H9 (cell line): ENCODE results near the gene TANK. TPM values are rescaled to one million over a fixed set of nuclear protein-coding genes. Genes with fewer than 3 reads are reported as not detected.
A peak's percentile ranks its signal among the peaks of the same experiment; 100 is the strongest.

Source experiments
- DNase-seq: peaks from one replicate; pipeline ENCODE4 v3.0.0-alpha.2; 2017
- H2AFZ ChIP-seq: one replicate; pipeline ENCODE4 v1.6.1; 2013; ENCODE audit warnings: mild to moderate bottlenecking, low read length, control low read depth, moderate library complexity
- H2AK5ac ChIP-seq: 2 replicates; pipeline ENCODE4 v1.6.1; 2013; ENCODE audit warnings: low read length, control low read depth, mixed read lengths; ENCODE audit not compliant: insufficient read length
- H2BK120ac ChIP-seq: one replicate; pipeline ENCODE4 v1.6.1; 2013; ENCODE audit warnings: low read depth, mild to moderate bottlenecking, low read length, control low read depth, inconsistent platforms; ENCODE audit not compliant: poor library complexity, severe bottlenecking
- H2BK12ac ChIP-seq: 2 replicates; pipeline ENCODE4 v1.6.1; 2013; ENCODE audit warnings: low read length, control low read depth, mixed read lengths, low read depth; ENCODE audit not compliant: insufficient read length
- H2BK15ac ChIP-seq: 2 replicates; pipeline ENCODE4 v1.6.1; 2013; ENCODE audit warnings: low read depth, low read length, control low read depth
- H2BK20ac ChIP-seq: one replicate; pipeline ENCODE4 v1.6.1; 2013; ENCODE audit warnings: low read depth, mild to moderate bottlenecking, low read length, control low read depth, inconsistent platforms; ENCODE audit not compliant: poor library complexity, severe bottlenecking
- H2BK5ac ChIP-seq: 2 replicates; pipeline ENCODE4 v1.6.1; 2013; ENCODE audit warnings: low read length, control low read depth, mixed read lengths; ENCODE audit not compliant: insufficient read length
- H3K14ac ChIP-seq: 2 replicates; pipeline ENCODE4 v1.6.1; 2013; ENCODE audit warnings: low read length, control low read depth; ENCODE audit not compliant: insufficient read depth
- H3K18ac ChIP-seq: 2 replicates; pipeline ENCODE4 v1.6.1; 2013; ENCODE audit warnings: low read depth, mild to moderate bottlenecking, mixed read lengths, low read length, control low read depth; ENCODE audit not compliant: insufficient read length
- H3K23ac ChIP-seq: 2 replicates; pipeline ENCODE4 v1.6.1; 2013; ENCODE audit warnings: low read length, control low read depth, mixed read lengths, low read depth; ENCODE audit not compliant: insufficient read length
- H3K23me2 ChIP-seq: 2 replicates; pipeline ENCODE4 v1.6.1; 2013; ENCODE audit warnings: low read depth, mild to moderate bottlenecking, mixed read lengths, low read length, control low read depth; ENCODE audit not compliant: insufficient read length, poor library complexity, severe bottlenecking
- H3K27ac ChIP-seq: 2 replicates; pipeline ENCODE4 v1.5.1; 2013; ENCODE audit warnings: low read length, control low read depth, mixed read lengths, low read depth; ENCODE audit not compliant: insufficient read length
- H3K27me3 ChIP-seq: 2 replicates; pipeline ENCODE4 v1.6.1; 2013; ENCODE audit warnings: low read length, control low read depth, inconsistent platforms; ENCODE audit not compliant: insufficient read depth
- H3K4ac ChIP-seq: 2 replicates; pipeline ENCODE4 v1.6.1; 2013; ENCODE audit warnings: low read depth, mild to moderate bottlenecking, control low read depth, inconsistent platforms, low read length, moderate library complexity
- H3K4me1 ChIP-seq: 2 replicates; pipeline ENCODE4 v1.6.1; 2013; ENCODE audit warnings: low read length, control low read depth, inconsistent platforms; ENCODE audit not compliant: insufficient read depth
- H3K4me2 ChIP-seq: 2 replicates; pipeline ENCODE4 v1.6.1; 2013; ENCODE audit warnings: low read length, control low read depth, mixed read lengths; ENCODE audit not compliant: insufficient read length, insufficient read depth
- H3K56ac ChIP-seq: 2 replicates; pipeline ENCODE4 v1.6.1; 2013; ENCODE audit warnings: low read depth, mild to moderate bottlenecking, mixed read lengths, low read length, control low read depth; ENCODE audit not compliant: insufficient read length
- H3K79me1 ChIP-seq: 2 replicates; pipeline ENCODE4 v1.6.1; 2013; ENCODE audit warnings: low read depth, mild to moderate bottlenecking, moderate library complexity, low read length, control low read depth, inconsistent platforms; ENCODE audit not compliant: insufficient read depth, poor library complexity, severe bottlenecking
- H3K79me2 ChIP-seq: 2 replicates; pipeline ENCODE4 v1.6.1; 2013; ENCODE audit warnings: low read length, control low read depth, inconsistent platforms; ENCODE audit not compliant: insufficient read depth
- H3K9ac ChIP-seq: 2 replicates; pipeline ENCODE4 v1.6.1; 2013; ENCODE audit warnings: low read length, control low read depth, mixed read lengths; ENCODE audit not compliant: insufficient read length; ENCODE audit errors: extremely low read depth
- H3K9me3 ChIP-seq: one replicate; pipeline ENCODE4 v1.6.1; 2013; ENCODE audit warnings: low read depth, low read length, inconsistent platforms; ENCODE audit not compliant: control insufficient read depth
- H3T11ph ChIP-seq: one replicate; pipeline ENCODE4 v1.6.1; 2013; ENCODE audit warnings: mild to moderate bottlenecking, low read length, control low read depth, inconsistent platforms
- H4K20me1 ChIP-seq: one replicate; pipeline ENCODE4 v1.6.1; 2013; ENCODE audit not compliant: control insufficient read depth, insufficient read length, insufficient read depth
- H4K5ac ChIP-seq: 2 replicates; pipeline ENCODE4 v1.6.1; 2013; ENCODE audit warnings: low read depth, mild to moderate bottlenecking, mixed read lengths, low read length, control low read depth; ENCODE audit not compliant: insufficient read length
- H4K8ac ChIP-seq: replicated peaks from 2 replicates; pipeline ENCODE4 v1.6.1; 2013; ENCODE audit warnings: low read length, control low read depth, mixed read lengths, low read depth; ENCODE audit not compliant: insufficient read length
- H4K91ac ChIP-seq: 2 replicates; pipeline ENCODE4 v1.6.1; 2013; ENCODE audit warnings: low read depth, mild to moderate bottlenecking, moderate library complexity, mixed read lengths, low read length, control low read depth; ENCODE audit not compliant: insufficient read length
- H3K27ac Mint-ChIP-seq, 3 experiments: 2 replicates in 2 of 3; 3 replicates in 1 of 3; pipeline ENCODE4 v1.8.0; 2020 to 2021; ENCODE audit warnings: mixed read lengths in 3 of 3, mild to moderate bottlenecking in 1 of 3, moderate library complexity in 1 of 3
- H3K27me3 Mint-ChIP-seq: 2 replicates; pipeline ENCODE4 v1.8.0; 2021; ENCODE audit warnings: low read depth, mild to moderate bottlenecking, moderate library complexity, mixed read lengths
- H3K36me3 Mint-ChIP-seq, 3 experiments: 2 replicates in 2 of 3; 3 replicates in 1 of 3; pipeline ENCODE4 v1.8.0; 2020 to 2021; ENCODE audit warnings: low read depth in 3 of 3, mixed read lengths in 3 of 3; ENCODE audit not compliant: insufficient read depth in 1 of 3
- H3K4me1 Mint-ChIP-seq, 2 experiments: 2 replicates each; pipeline ENCODE4 v1.8.0; 2020; ENCODE audit warnings: mixed read lengths in 2 of 2
- H3K4me3 Mint-ChIP-seq, 2 experiments: 2 replicates in 1 of 2; 3 replicates in 1 of 2; pipeline ENCODE4 v1.8.0; 2020 to 2021; ENCODE audit warnings: mild to moderate bottlenecking in 2 of 2, mixed read lengths in 2 of 2, moderate library complexity in 1 of 2
- H3K9me3 Mint-ChIP-seq, 2 experiments: 2 replicates in 1 of 2; 3 replicates in 1 of 2; pipeline ENCODE4 v1.8.0; 2020; ENCODE audit warnings: mild to moderate bottlenecking in 2 of 2, mixed read lengths in 2 of 2, moderate library complexity in 1 of 2
- CTCF ChIP-seq: fragments of 200-600 bp; sonication (generic); conservative IDR thresholded peaks from 3 replicates; pipeline ENCODE4 v1.8.0; 2021; ENCODE audit warnings: antibody characterized with exemption, mild to moderate bottlenecking
- WGBS: extraction: QIAGEN DNeasy Blood & Tissue Kit; methylation state at CpG from one replicate; pipeline ENCODE4 v1.1.7; 2013; ENCODE audit warnings: missing lambda C conversion rate, low lambda C conversion rate, mixed read lengths; ENCODE audit not compliant: insufficient read length; ENCODE audit errors: extremely low coverage; 5-methylcytosine and 5-hydroxymethylcytosine counted together
- total RNA-seq: library from RNA; stranded (reverse); gene quantifications from 2 replicates; pipeline ENCODE4 v1.2.1, GENCODE V29; 2021

TANK gene
- total RNA-seq, 1 experiment from 2014 or later = 23.9 TPM

- Mint-ChIP-seq H3K4me1 (peaks cover 3 to 4% of the 10 kb centered on the region in 2 experiments; a peak in 2 of 4 replicates), H3K36me3 (peaks cover 0 to 4% (median 2%) of the 10 kb centered on the region in 3 experiments; a peak in 3 of 7 replicates), H3K27ac (no peak overlapping the region), H3K27me3 (no peaks in the 10 kb centered on the region), H3K4me3 (no peak overlapping the region), H3K9me3 (no peaks in the 10 kb centered on the region)
- H4K5ac ChIP-seq = no peak overlapping the region
- no peaks in the 10 kb centered on the region for H3K79me1 ChIP-seq
- H2BK120ac ChIP-seq = no peak overlapping the region
- H3K27me3 ChIP-seq = no peaks in the 10 kb centered on the region
- TF ChIP-seq CTCF = peak; percentile 84
- no peak overlapping the region for H2AK5ac ChIP-seq
- no peak overlapping the region for H2AFZ ChIP-seq
- no peak overlapping the region for H3K18ac ChIP-seq
- no peaks in the 10 kb centered on the region for H4K20me1 ChIP-seq
- H3T11ph ChIP-seq = no peak overlapping the region
- H3K4ac ChIP-seq = no peak overlapping the region
- no peak overlapping the region for H2BK12ac ChIP-seq
- H4K8ac ChIP-seq = no peak overlapping the region
- no peak overlapping the region for H3K9ac ChIP-seq
- no CpG with 5 or more reads among the region's 3 CpGs for WGBS
- no peak overlapping the region for H3K56ac ChIP-seq
- no peaks in the 10 kb centered on the region for H3K23me2 ChIP-seq
- no peak overlapping the region for H3K27ac ChIP-seq
- no peak overlapping the region for H3K14ac ChIP-seq
- no peak overlapping the region for H2BK15ac ChIP-seq
- no peak for DNase-seq
- no peak overlapping the region for H3K23ac ChIP-seq
- H3K4me2 ChIP-seq = no peak overlapping the region
- no peak overlapping the region for H2BK20ac ChIP-seq
- H3K79me2 ChIP-seq = no peaks in the 10 kb centered on the region
- no peaks in the 10 kb centered on the region for H3K4me1 ChIP-seq
- no peaks in the 10 kb centered on the region for H3K9me3 ChIP-seq
- no peak overlapping the region for H4K91ac ChIP-seq
- H2BK5ac ChIP-seq = no peak overlapping the region
These were observed 63.0 kb downstream of the TANK start for GRCh38 chr2:161223139-161223732.
